CD4-positive, alpha-beta T cell (primary cell): ENCODE results near the gene MANF. TPM values are rescaled to one million over a fixed set of nuclear protein-coding genes. Genes with fewer than 3 reads are reported as not detected.

ENCODE experiments used
- ATAC-seq: fragments of 200-7000 bp; cut with Tn5 transposase; one replicate; pipeline ENCODE4 v1.10.0; 2022; ENCODE audit warnings: mild to moderate bottlenecking; ENCODE audit not compliant: poor library complexity
- CTCF ChIA-PET: fragments of 350-600 bp; sonication (Branson Sonifier 250); formaldehyde crosslinking; loops from one replicate; lab custom pipeline; 2021; ENCODE audit warnings: antibody characterized with exemption, inconsistent platforms; lab: Charles Lee
- POLR2A ChIA-PET: fragments of 350-600 bp; sonication (Branson Sonifier 250); formaldehyde crosslinking; loops from one replicate; lab custom pipeline; 2021; ENCODE audit warnings: antibody characterized with exemption, inconsistent platforms; lab: Charles Lee
- DNase-seq, 14 experiments: peaks; one replicate each; pipeline ENCODE4 v3.0.0-alpha.2; 2013 to 2020; ENCODE audit warnings: mixed read lengths in 2 of 14
- H3K27ac ChIP-seq, 2 donors: one replicate each; pipeline versions ENCODE4 v1.5.1 to v1.7.0; 2013; ENCODE audit warnings: low read length in 2 of 2, low read depth in 1 of 2, mild to moderate bottlenecking in 1 of 2
- H3K27me3 ChIP-seq, 2 experiments: 1 replicate in 1 of 2; 2 replicates in 1 of 2; pipeline versions ENCODE4 v1.6.1 to v1.7.0; 2013; ENCODE audit warnings: low read length in 2 of 2, control low read depth in 1 of 2, mild to moderate bottlenecking in 1 of 2, moderate library complexity in 1 of 2; ENCODE audit not compliant: insufficient read depth in 2 of 2, control insufficient read depth in 1 of 2
- H3K36me3 ChIP-seq: one replicate; pipeline ENCODE4 v1.6.1; 2013; ENCODE audit warnings: low read length, control low read depth; ENCODE audit not compliant: insufficient read depth
- H3K4me1 ChIP-seq: one replicate; pipeline ENCODE4 v1.6.1; 2013; ENCODE audit warnings: low read length, control low read depth; ENCODE audit not compliant: insufficient read depth
- H3K4me3 ChIP-seq: one replicate; pipeline ENCODE4 v1.5.1; 2013; ENCODE audit warnings: mild to moderate bottlenecking, low read length, moderate library complexity
- H3K9me3 ChIP-seq, 2 experiments: 1 replicate in 1 of 2; 2 replicates in 1 of 2; pipeline versions ENCODE4 v1.6.1 to v1.7.0; 2013; ENCODE audit warnings: low read length in 2 of 2, mild to moderate bottlenecking in 2 of 2, control low read depth in 1 of 2, moderate library complexity in 1 of 2; ENCODE audit not compliant: control insufficient read depth in 1 of 2, insufficient read depth in 1 of 2
- H3K27ac Mint-ChIP-seq: one replicate; pipeline ENCODE4 v1.8.0; 2020; ENCODE audit warnings: mixed read lengths
- H3K27me3 Mint-ChIP-seq: one replicate; pipeline ENCODE4 v1.8.0; 2021; ENCODE audit warnings: mixed read lengths
- H3K36me3 Mint-ChIP-seq: one replicate; pipeline ENCODE4 v1.8.0; 2021; ENCODE audit warnings: low read depth, mixed read lengths
- H3K4me1 Mint-ChIP-seq: one replicate; pipeline ENCODE4 v1.8.0; 2021; ENCODE audit warnings: low read depth, mixed read lengths
- H3K4me3 Mint-ChIP-seq: one replicate; pipeline ENCODE4 v1.8.0; 2020; ENCODE audit warnings: mild to moderate bottlenecking, mixed read lengths
- H3K9me3 Mint-ChIP-seq: one replicate; pipeline ENCODE4 v1.8.0; 2020; ENCODE audit warnings: mixed read lengths
- intact Hi-C, 2 experiments: fragments of 100-400 bp; cut with DNase I in 1 of 2; cut with micrococcal nuclease in 1 of 2; formaldehyde crosslinking; loops; one replicate each; pipeline versions ENCODE4 v1.15.1 to v1.9.0; 2023 to 2025; cut with DNase I, micrococcal nuclease
- total RNA-seq, 174 experiments: library from RNA in 2 of 174; stranded (reverse) in 2 of 174; gene quantifications; one replicate each; pipeline ENCODE4 v1.2.3 and lab custom pipeline; 2021 to 2026
- TF ChIP-seq, protein P1 (sequence below): fragments of 200-600 bp; IDR thresholded peaks from one replicate; pipeline ENCODE4 v1.8.0; 2022; ENCODE audit warnings: antibody characterized with exemption, mild to moderate bottlenecking

MANF gene
- total RNA-seq, 2 experiments from 2014 or later, result 26.4 to 30.2 TPM

DNA sequence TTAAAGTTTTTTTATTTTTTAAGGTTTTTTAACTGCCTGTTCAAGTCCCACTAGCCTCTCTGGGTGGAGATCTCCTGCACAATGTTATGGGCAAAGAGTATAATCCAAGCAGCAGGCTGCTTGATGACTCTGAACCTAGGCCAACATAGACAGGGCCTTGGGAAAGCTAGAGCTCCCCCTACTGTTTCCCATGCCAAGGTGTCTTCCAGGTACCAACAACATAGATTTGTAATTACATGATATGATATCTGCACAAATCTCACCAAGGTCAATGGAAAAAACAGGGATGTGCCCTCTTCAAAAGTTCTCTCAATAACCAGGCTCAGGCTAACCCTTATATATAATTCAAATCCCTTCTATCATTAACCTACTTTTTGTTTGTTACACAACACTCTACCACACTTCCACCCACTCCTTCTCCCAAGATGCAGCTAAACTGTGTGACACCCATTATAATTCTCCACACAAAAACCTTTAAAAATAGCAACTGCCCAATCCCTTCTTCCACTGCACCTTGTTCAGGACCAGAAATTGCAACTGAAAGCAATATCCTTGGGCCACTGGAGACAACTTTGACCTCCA, 49.7 kb downstream of the MANF start:
- Mint-ChIP-seq H3K4me1 (peaks cover 8% of the 10 kb centered on the region), H3K4me3 (no peak overlapping the region), H3K27me3 (no peaks in the 10 kb centered on the region), H3K9me3 (no peaks in the 10 kb centered on the region), H3K27ac (no peak overlapping the region), H3K36me3 (peaks cover 76% of the 10 kb centered on the region)
- Histone ChIP-seq H3K27ac (no peak overlapping the region), H3K4me1 (no peaks in the 10 kb centered on the region), H3K9me3 (no peaks in the 10 kb centered on the region), H3K4me3 (no peak overlapping the region), H3K36me3 (peaks cover 58% of the 10 kb centered on the region), H3K27me3 (no peaks in the 10 kb centered on the region)
- intact Hi-C loops, result loop anchor here (1.0 to 2.0 kb wide), 3 partner anchors 44 to 464 kb away; partner anchors contain the start of gene RBM15B (in 2 of the 2)
- POLR2A ChIA-PET, result interaction anchor here (1.7 to 1.8 kb wide), 2 partner anchors 45 to 50 kb away, joined by 5 read pairs; partner anchors contain the start of gene MANF
- peak in 13 of 14 experiments; percentile 13 to 77 (median 30) for DNase-seq
- ATAC-seq, result peak; percentile 94
- CTCF ChIA-PET, result interaction anchor here (0.6 to 2.0 kb wide), 7 partner anchors 8 to 819 kb away, joined by 3 to 17 read pairs (median 3); no protein-coding TSS in a partner anchor
- TF ChIP-seq, protein P1, sequence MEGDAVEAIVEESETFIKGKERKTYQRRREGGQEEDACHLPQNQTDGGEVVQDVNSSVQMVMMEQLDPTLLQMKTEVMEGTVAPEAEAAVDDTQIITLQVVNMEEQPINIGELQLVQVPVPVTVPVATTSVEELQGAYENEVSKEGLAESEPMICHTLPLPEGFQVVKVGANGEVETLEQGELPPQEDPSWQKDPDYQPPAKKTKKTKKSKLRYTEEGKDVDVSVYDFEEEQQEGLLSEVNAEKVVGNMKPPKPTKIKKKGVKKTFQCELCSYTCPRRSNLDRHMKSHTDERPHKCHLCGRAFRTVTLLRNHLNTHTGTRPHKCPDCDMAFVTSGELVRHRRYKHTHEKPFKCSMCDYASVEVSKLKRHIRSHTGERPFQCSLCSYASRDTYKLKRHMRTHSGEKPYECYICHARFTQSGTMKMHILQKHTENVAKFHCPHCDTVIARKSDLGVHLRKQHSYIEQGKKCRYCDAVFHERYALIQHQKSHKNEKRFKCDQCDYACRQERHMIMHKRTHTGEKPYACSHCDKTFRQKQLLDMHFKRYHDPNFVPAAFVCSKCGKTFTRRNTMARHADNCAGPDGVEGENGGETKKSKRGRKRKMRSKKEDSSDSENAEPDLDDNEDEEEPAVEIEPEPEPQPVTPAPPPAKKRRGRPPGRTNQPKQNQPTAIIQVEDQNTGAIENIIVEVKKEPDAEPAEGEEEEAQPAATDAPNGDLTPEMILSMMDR, result peak; percentile 83

DNA sequence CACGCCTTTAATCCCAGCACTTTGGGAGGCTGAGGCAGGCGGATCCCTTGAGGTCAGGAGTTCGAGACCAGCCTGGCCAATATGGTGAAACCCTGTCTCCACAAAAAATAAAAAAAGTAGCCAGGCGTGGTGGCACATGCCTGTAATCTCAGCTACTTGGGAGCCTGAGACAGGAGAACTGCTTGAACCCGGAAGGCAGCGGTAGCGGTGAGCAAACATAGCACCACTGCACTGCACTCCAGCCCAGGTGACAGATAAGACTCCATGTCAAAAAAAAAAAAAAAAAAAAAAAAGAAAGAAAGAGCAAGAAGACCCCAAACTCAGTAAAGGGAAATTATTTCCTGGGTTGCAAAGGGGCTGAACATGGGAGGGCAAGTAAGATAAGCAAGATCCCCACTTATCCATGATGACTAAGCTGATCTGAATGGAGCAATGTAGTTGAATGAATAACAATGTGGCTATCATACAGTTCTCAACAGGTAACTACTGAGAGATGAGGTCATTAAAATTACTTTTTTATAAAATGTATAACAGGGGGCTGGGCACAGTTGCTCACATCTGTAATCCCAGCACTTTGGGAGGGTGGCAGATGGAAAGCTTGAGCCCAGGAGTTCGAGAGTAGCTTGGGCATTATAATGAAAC, 52.0 kb downstream of the MANF start:
- peaks cover 78% of the 10 kb centered on the region for H3K36me3 Mint-ChIP-seq
- no peaks in the 10 kb centered on the region for H3K27me3 Mint-ChIP-seq
- no peak for ATAC-seq
- H3K4me1 Mint-ChIP-seq, result peaks cover 18% of the 10 kb centered on the region
- no peak overlapping the region for H3K27ac Mint-ChIP-seq
- intact Hi-C loops, result loop anchor here in 1 of 2 experiments (2.0 kb wide), 1 partner anchor 822 kb away; no protein-coding TSS in a partner anchor
- H3K36me3 ChIP-seq, result peaks cover 58% of the 10 kb centered on the region
- no peaks in the 10 kb centered on the region for H3K27me3 ChIP-seq
- no peaks in the 10 kb centered on the region for H3K9me3 ChIP-seq
- peaks cover 5% of the 10 kb centered on the region for H3K4me1 ChIP-seq
- H3K4me3 Mint-ChIP-seq, result no peak overlapping the region
- no peak overlapping the region for H3K4me3 ChIP-seq
- TF ChIP-seq, protein P1, result no peak
- H3K9me3 Mint-ChIP-seq, result no peaks in the 10 kb centered on the region
- CTCF ChIA-PET, result no interaction called here
- POLR2A ChIA-PET, result no interaction called here
- DNase-seq, result no peak
- no peak overlapping the region for H3K27ac ChIP-seq

Other genes starting within 250 kb of the MANF start
- 10 to 100 TPM; 29.1 to 29.2 TPM for gene RBM15B, start 6.0 kb downstream of the MANF start, total RNA-seq
- gene DCAF1, start 114.7 kb downstream of the MANF start, total RNA-seq, result 10 to 100 TPM; 18.9 to 19.2 TPM
- 10 to 100 TPM; 39.9 to 41.7 TPM for gene RAD54L2, start 153.4 kb downstream of the MANF start, total RNA-seq